Cortex of kidney (tissue), 1 donor: ENCODE results near the gene TDRD12.
"Not testable (repeated sequence)": the region's sequence is repeated elsewhere in the genome, so short reads cannot be mapped to it uniquely, and the experiment has no call there.

Experiments
- DNase-seq: peaks from one replicate; lab custom pipeline; 2025; lab: John Stamatoyannopoulos, UW

TDRD12 gene

GRCh38 chr19:32832094-32832493 lies 112.5 kb downstream of the TDRD12 start:
- DNase-seq: not testable (repeated sequence)

DNA sequence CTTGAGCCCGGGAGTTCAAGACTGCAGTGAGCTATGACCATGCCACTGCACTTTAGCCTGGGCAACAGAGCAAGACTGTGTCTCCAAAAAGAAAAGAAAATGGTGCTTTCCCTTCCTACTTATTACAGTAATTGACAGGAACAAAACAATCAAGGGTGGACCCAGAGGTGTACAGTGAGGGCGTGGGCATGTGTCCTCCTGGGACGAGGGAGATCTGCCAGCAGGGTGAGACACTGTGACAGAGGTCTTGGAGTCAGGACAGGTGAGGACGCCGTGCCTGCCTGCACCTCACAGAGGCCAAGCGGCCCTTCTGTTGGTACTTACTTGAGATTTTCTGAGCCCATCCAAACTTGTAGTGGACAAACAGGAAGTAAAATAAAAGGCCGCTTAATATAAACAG lies 113.3 kb downstream of the TDRD12 start:
- DNase-seq: not testable (repeated sequence)

- not testable (repeated sequence) for DNase-seq
Observed at GRCh38 chr19:32833388-32833787, 113.8 kb downstream of the TDRD12 start.

- no peak for DNase-seq
Observed at GRCh38 chr19:32837531-32837930, 118.0 kb downstream of the TDRD12 start.

GRCh38 chr19:32842061-32842460 lies 122.5 kb downstream of the TDRD12 start:
- no peak for DNase-seq

DNA sequence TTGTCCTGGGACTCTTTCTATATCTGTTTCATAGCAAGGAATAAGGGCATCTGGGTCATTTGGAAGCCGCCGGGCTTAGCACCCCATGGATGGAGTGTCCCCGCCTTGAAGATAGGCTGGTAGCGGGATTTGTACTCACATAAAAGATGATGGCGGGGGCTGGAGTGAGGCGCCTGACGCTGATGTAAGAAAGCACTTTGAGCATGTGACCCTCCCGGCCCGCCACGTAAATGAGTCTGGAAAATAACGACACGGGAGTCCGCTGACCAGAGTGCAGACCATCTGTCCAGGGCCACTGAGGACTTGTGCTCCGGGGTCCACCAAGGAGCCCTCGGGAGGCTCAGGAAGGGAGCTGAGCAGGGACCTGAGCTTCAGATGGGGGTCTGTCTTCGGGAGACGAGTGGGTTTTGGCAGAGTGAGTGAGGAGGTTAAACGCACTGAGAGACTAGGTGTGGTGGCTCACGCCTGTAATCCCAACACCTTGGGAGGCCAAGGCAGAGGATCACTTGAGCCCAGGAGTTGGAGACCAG lies 124.2 kb downstream of the TDRD12 start:
- no peak for DNase-seq

DNA sequence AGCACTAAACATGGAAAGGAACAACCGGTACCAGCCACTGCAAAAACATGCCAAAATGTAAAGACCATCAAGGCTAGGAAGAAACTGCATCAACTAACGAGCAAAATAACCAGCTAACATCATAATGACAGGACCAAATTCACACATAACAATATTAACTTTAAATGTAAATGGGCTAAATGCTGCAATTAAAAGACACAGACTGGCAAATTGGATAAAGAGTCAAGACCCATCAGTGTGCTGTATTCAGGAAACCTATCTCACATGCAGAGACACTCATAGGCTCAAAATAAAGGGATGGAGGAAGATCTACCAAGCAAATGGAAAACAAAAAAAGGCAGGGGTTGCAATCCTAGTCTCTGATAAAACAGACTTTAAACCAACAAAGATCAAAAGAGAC lies 128.5 kb downstream of the TDRD12 start:
- not testable (repeated sequence) for DNase-seq

- no peak for DNase-seq
Observed at GRCh38 chr19:32852216-32852615, 132.6 kb downstream of the TDRD12 start.

DNA sequence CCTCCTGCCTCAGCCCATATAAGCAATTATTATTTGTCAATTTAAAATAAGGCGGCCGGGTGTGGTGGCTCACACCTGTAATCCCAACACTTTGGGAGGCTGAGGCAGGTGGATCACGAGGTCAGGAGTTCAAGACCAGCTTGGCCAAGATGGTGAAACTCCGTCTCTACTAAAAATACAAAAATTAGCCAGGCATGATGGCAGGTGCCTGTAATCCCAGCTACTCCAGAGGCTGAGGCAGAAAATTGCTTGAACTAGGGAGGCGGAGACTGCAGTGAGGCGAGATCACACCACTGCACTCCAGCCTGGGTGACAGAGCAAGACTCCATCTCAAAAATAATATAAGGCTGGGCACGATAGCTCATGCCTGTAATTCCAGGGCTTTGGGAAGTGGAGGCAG lies 137.3 kb downstream of the TDRD12 start:
- DNase-seq: not testable (repeated sequence)

DNA sequence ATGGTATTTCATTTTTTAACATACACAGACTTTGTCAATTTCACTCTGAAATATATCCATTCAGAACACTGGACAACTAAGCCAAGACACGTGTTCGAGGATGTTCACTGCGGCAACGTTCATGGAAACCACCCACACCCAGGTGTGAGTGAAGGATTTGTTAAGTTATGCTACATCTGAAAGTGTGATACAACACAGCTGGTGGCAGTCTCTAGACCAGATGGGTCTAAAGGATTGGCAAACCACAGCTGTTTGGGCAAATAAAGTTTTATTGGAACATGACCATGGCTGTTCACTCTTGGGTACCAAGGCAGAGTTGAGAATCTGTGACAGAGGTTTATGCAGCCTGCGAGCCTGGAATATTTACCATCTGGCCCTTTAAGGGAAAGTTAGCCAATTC lies 138.0 kb downstream of the TDRD12 start:
- DNase-seq: no peak

DNA sequence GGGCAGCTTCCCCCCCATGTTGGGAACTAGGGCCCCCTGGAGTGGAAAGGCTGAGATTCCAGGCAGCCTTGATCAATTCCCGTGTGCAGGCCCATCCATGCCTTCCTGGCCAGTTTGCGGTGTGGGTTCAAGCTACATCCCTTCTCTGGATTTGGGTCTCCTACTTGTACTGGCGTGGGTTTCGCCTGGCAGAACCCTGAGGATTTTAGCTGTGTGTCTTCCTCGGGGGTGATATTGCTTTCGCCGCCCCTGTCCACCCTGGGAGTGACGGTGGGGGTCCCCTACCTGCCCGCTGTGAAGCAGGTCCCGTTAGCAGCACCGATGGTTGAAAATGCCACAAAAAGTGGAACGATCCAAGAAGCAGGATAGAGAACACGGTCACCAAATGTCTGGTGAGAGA lies 138.6 kb downstream of the TDRD12 start:
- no peak for DNase-seq

DNA sequence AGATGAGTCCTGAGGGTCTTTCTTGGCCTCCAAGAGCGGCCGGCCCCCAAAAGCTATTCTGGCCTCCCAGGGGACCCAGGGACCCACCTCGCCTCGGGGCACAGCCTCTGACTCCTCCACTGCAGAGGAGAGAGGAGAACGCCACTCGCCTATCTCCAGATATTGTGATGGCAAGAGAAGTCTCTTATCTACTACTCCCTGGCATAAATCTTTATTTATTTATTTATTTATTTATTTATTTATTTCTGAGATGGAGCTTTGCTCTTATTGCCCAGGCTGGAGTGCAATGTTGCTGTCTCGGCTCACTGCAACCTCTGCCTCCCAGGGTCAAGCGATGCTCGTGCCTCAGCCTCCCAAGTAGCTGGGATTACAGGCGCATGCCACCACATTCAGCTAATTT lies 139.0 kb downstream of the TDRD12 start:
- no peak for DNase-seq

DNA sequence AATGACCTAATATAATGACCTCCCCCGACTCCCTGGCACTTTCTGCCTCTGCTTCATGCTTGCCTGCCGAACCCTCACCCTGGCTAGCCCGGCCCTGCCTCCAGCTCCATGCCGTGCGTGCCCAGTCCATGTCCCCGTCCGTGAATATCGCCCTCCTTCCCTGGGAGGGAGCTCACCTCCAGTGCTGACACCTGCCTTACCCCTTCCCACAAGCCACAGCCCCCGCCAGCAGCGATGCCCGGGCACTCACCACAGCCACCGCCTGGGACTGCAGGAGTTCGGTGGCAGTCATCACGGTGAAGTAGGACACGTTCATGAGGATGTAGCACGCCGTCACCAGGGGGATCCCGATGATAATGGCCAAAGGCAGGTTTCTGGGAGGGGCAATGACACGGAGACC lies 140.0 kb downstream of the TDRD12 start:
- DNase-seq: no peak

DNA sequence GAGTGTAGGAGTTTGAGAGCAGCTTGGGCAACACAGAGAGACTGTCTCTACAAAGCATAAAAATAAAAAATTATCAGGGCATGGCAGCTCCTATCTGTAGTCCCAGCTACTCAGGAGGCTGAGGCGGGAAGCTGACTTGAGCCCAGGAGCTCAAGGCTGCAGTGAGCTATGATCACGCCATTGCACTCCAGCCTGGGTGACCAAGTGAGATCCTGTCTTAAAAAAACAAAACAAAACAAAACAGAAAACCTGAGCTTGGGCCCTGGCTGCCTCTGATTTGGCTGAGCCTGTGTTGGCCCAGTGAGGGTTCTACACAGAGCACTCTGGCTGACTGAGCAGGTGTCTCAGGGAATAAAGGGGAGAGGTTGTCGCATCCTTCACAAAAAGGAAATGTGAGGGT lies 142.0 kb downstream of the TDRD12 start:
- DNase-seq: no peak

DNA sequence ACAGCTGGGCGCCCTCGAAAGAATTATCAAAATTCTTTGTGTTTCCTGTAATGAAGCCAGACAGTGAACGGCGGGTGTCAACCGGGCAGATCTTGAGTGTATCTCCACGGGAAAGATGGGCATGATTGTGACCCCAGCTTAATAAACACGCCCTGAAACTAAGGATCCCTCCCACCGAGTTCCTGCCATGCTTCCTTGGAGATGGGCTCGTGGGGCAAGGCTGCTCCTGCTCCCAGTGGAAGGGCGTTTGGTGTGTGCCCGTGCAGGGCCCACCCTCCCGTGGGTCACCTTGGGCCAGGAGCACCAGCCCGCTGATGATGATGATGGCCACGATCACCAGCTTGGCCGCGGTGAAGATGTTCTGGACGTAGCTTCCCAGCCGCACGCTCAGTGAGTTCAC lies 142.6 kb downstream of the TDRD12 start:
- DNase-seq: no peak

DNA sequence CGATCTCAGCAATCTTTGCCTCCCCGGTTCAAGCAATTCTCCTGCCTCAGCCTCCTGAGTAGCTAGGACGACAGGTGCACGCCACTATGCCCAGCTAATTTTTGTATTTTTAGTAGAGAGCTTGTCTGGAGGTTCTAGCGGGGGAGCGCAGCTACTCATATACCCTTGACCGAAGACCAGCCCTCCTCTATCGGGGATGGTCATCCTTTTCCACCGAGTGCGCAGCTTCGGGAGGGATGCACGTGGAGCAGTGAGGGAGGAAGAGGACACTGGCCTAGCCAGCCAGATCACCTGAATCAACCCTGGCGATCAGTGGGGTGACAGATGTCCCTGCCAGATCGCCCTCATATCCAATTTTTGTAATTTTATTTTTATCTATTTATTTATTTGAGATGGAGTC lies 143.2 kb downstream of the TDRD12 start:
- no peak for DNase-seq

GRCh38 chr19:32863301-32863700 lies 143.7 kb downstream of the TDRD12 start:
- no peak for DNase-seq

DNA sequence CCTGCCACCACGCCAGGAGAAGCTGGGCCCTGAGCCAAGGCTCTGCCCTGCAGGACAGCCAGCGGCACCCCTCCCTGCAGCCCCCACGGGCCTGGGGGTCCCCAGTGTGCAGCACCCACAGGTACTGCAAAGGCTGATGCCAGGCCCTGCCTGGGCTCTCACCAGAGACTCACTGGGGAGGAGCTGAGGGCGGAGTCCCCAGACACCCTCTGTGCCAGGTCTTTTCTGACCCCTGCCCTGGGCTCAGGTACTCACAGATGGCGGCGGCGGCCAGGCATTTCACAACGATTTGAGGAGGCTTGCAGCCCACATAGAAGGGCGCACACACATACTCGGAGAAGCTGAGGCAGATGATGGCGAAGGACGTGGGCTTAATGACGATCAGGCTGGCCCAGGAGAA lies 144.3 kb downstream of the TDRD12 start:
- no peak for DNase-seq

DNA sequence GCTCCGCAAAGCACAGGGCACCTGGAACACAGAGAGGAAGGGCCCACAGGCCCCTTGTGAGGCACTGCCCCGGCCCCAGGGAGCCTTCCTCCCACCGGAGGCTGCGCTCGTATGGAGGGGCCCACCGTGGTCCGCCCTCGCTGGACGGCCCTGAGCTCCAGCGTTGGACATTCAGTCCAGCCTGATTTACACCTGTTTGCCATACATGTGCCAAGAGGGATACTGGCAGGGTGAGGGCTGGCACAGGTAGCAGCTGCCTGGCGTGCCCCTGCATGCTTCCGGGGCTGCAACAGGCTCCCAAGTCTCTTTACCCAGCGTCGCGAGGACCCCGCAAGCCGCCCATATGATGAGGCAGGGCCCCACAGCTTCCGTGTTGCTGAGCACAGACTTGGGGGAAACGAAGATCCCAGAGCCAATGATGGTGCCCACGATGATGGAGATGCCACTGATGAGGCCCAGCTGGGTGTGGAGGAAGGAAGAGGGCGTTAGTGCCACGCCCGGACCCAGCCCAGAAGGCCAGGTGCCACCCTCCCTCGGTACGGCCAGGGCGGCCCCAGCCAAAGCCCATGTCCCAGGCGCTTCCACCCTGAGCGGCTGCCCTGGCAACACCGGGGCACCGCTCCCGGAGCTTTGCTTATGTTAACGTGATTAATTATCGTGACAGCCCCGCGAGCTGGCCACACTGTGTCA lies 144.9 kb downstream of the TDRD12 start:
- DNase-seq: no peak

DNA sequence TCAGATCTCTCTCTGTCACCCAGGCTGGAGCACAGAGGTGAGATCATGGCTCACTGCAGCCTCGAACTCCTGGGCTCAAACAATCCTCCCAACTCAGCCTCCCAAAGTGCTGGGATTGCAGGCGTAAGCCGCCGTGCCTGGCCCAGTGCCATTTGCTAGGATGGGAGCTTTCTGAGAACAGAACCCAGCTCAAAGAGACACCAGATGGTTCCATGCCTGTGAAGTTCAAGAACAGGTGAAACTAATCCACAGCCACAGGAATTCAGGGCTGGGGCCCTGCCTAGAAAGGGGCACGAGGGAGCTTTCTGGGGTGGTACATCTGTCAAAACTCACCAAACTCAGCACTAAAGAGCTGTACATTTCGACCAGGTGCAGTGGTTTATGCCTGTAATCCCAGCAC lies 145.8 kb downstream of the TDRD12 start:
- DNase-seq: no peak

GRCh38 chr19:32866061-32866460 lies 146.5 kb downstream of the TDRD12 start:
- no peak for DNase-seq

DNA sequence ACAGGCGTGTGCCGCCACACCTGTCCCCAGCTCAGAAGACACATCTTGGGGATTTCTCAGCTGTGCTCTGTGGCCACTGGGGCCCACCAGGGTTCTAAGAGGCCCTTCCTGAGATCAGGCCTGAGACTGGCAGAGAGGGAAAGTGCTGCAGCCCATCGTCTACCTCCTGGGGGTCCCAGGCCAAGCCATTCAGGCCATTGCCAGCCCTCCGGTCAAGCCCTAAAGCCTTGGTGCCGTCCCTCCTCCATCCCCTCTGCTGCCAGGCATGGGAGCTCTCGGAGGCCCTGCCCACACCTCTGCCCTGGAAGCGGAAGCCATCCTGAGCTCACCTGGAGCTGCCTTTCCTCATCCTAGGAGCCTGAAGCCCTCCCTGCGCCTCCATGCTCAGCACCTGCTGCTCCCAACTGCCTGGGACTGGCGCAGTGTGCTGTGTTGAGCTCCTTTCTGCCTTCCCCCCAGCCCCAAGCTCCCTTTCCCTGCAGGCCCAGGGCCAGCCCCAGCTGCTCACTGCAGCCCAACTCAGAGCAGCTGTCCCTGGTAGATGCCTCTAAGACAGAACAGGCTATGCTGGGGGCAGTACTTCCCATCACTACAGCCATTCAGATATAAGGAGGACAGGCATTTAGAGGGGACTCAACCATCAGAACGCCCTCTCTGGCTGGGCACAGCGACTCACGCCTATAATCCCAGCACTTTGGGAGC lies 147.1 kb downstream of the TDRD12 start:
- DNase-seq: no peak

GRCh38 chr19:32867436-32867835 lies 147.9 kb downstream of the TDRD12 start:
- DNase-seq: not testable (repeated sequence)
